ENCODE results near the gene DENND1B.

Gene DENND1B

GRCh38 chr1:197598935-197599334 lies 176.3 kb downstream of the DENND1B start:
- TF ChIP-seq CTCF (IDR thresholded peaks at IDR 0.05), result no peak

GRCh38 chr1:197595304-197595904 lies 179.9 kb downstream of the DENND1B start:
- no peak for TF ChIP-seq CTCF (IDR thresholded peaks at IDR 0.05)

GRCh38 chr1:197590687-197591086 lies 184.6 kb downstream of the DENND1B start:
- no peak for TF ChIP-seq CTCF (IDR thresholded peaks at IDR 0.05)

- TF ChIP-seq CTCF (IDR thresholded peaks at IDR 0.05), result no peak
These were observed 189.5 kb downstream of the DENND1B start for GRCh38 chr1:197585809-197586208.

GRCh38 chr1:197577580-197577979 lies 197.7 kb downstream of the DENND1B start:
- TF ChIP-seq CTCF (IDR thresholded peaks at IDR 0.05), result no peak

GRCh38 chr1:197572169-197572568 lies 203.1 kb downstream of the DENND1B start:
- TF ChIP-seq CTCF (IDR thresholded peaks at IDR 0.05), result no peak

GRCh38 chr1:197567442-197567841 lies 207.8 kb downstream of the DENND1B start:
- TF ChIP-seq CTCF (IDR thresholded peaks at IDR 0.05), result no peak

- no peak for TF ChIP-seq CTCF (IDR thresholded peaks at IDR 0.05)
These were observed 214.2 kb downstream of the DENND1B start for GRCh38 chr1:197561041-197561440.
